ENCODE data around the gene NDC80.

DNA sequence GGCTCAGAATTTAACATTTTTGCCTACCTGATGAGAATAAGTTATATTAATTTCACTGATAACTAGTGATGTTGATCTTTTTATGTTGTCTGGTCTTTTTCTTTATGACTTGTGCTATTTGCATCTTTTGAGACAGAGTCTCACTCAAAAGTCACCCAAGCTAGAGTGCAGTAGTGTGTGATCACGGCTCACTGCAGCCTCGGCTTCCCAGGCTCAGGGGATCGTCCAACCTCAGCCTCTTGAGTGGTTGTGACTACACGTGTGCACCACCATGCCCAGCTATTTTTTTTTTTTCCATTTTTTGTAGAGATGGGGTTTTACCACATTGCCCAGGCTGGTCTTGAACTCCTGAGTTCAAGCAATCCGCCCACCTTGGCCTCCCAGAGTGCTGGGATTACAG, 91.6 kb downstream of the NDC80 start:
- TF ChIP-seq, protein P1, sequence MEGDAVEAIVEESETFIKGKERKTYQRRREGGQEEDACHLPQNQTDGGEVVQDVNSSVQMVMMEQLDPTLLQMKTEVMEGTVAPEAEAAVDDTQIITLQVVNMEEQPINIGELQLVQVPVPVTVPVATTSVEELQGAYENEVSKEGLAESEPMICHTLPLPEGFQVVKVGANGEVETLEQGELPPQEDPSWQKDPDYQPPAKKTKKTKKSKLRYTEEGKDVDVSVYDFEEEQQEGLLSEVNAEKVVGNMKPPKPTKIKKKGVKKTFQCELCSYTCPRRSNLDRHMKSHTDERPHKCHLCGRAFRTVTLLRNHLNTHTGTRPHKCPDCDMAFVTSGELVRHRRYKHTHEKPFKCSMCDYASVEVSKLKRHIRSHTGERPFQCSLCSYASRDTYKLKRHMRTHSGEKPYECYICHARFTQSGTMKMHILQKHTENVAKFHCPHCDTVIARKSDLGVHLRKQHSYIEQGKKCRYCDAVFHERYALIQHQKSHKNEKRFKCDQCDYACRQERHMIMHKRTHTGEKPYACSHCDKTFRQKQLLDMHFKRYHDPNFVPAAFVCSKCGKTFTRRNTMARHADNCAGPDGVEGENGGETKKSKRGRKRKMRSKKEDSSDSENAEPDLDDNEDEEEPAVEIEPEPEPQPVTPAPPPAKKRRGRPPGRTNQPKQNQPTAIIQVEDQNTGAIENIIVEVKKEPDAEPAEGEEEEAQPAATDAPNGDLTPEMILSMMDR (IDR thresholded peaks at IDR 0.05): no peak
- no peak for TF ChIP-seq POLR2A (IDR thresholded peaks at IDR 0.05)

Data from right lobe of liver (tissue), 4 donors.